HG03558 (cell line): ENCODE measurements around the gene NPTXR.

Experiments
- ATAC-seq: cut with Tn5 transposase; IDR thresholded peaks from one replicate; pipeline ENCODE4 v1.9.1; 2021; ENCODE audit warnings: moderate number of reproducible peaks; ENCODE audit not compliant: unreplicated experiment; ENCODE audit errors: extremely low read depth

NPTXR gene

GRCh38 chr22:38777087-38777671 is 66.6 kb downstream of the NPTXR start:
- ATAC-seq: no peak

GRCh38 chr22:38776086-38776485 is 67.7 kb downstream of the NPTXR start:
- no peak for ATAC-seq

GRCh38 chr22:38775656-38776055 is 68.2 kb downstream of the NPTXR start:
- ATAC-seq: no peak

- no peak for ATAC-seq
Measured at GRCh38 chr22:38774496-38775166, 69.2 kb downstream of the NPTXR start.

- ATAC-seq: no peak
Measured at GRCh38 chr22:38773363-38773946, 70.4 kb downstream of the NPTXR start.

GRCh38 chr22:38772623-38772873 is 71.3 kb downstream of the NPTXR start:
- ATAC-seq: no peak

GRCh38 chr22:38770257-38770949 is 73.4 kb downstream of the NPTXR start:
- no peak for ATAC-seq
